ENCODE results near the gene RAPGEFL1. TPM values are rescaled to one million over a fixed set of nuclear protein-coding genes. Genes with fewer than 3 reads are reported as not detected.
A peak's percentile ranks its signal among the peaks of the same experiment; 100 is the strongest.

Gene RAPGEFL1
- total and polyA plus RNA-seq, 2 donors (not counting 1 experiment from before 2014, with no cell fraction given): 3.0 to 5.6 TPM

GRCh38 chr17:40134184-40134583, 43.1 kb upstream of the RAPGEFL1 start:
- Mint-ChIP-seq H3K27ac (peak overlapping the region; percentile 32), H3K4me1 (no peaks in the 10 kb centered on the region), H3K4me3 (no peak overlapping the region), H3K9me3 (ENCODE audit: insufficient read depth) (no peaks in the 10 kb centered on the region), H3K27me3 (no peaks in the 10 kb centered on the region)
- no peaks in the 10 kb centered on the region for H3K9me3 ChIP-seq (ENCODE audit: control extremely low read depth in 1 of 3, control insufficient read depth in 2 of 3, insufficient read depth in 1 of 3, low read length in 2 of 3)
- H2AFZ ChIP-seq (ENCODE audit: insufficient read depth, low read depth, low read length, poor library complexity, severe bottlenecking): no peak overlapping the region
- peaks cover 0 to 67% of the 10 kb centered on the region in 2 experiments for H3K36me3 ChIP-seq (replicated peaks in 1 of 2; ENCODE audit: control extremely low read depth in 1 of 2, control insufficient read depth in 1 of 2, extremely low read depth in 1 of 2, insufficient read depth in 2 of 2, low read length in 1 of 2)
- intact Hi-C loops (cut with micrococcal nuclease): no loop called here
- CTCF ChIA-PET: interaction anchor here (1.2 to 1.5 kb wide), 6 partner anchors 11 to 107 kb away, joined by 3 to 4 read pairs (median 3); no protein-coding TSS in a partner anchor
- H4K20me1 ChIP-seq (ENCODE audit: control insufficient read depth, insufficient read depth, low read length, poor library complexity, severe bottlenecking): no peaks in the 10 kb centered on the region
- no peak overlapping the region for H3K9ac ChIP-seq (ENCODE audit: low read length)
- DNase-seq: no peak
- H3K4me2 ChIP-seq (replicated peaks; ENCODE audit: low read depth, low read length, poor library complexity, severe bottlenecking): no peak overlapping the region
- TF ChIP-seq EZH2 (IDR thresholded peaks at IDR 0.05; ENCODE audit: borderline replicate concordance, insufficient read depth, low read depth, low read length, poor library complexity, severe bottlenecking) (no peak), CTCF (IDR thresholded peaks at IDR 0.05) (no peak)
- H3K27ac ChIP-seq (ENCODE audit: low read length in 2 of 2): peak overlapping the region in 1 of 2 donors; percentile 19
- H3K79me2 ChIP-seq (ENCODE audit: control insufficient read depth, insufficient read depth, low read length): peaks cover 39% of the 10 kb centered on the region
- POLR2A ChIA-PET: no interaction called here
- peaks cover 3 to 6% of the 10 kb centered on the region in 2 donors for H3K4me1 ChIP-seq (ENCODE audit: control insufficient read depth in 2 of 2, insufficient read depth in 2 of 2, low read length in 2 of 2)
- WGBS (ENCODE audit: insufficient coverage): 100% methylated on average over 4 of the region's 7 CpGs
- H3K4me3 ChIP-seq (ENCODE audit: control extremely low read depth in 1 of 5, extremely low read depth in 1 of 5, insufficient read depth in 1 of 5, low read depth in 2 of 5, low read length in 4 of 5): no peak overlapping the region
- no peak for ATAC-seq (ENCODE audit: low read depth)
- H3K27me3 ChIP-seq (replicated peaks in 1 of 4; ENCODE audit: control extremely low read depth in 1 of 4, control insufficient read depth in 3 of 4, insufficient read depth in 4 of 4, low read length in 3 of 4): no peaks in the 10 kb centered on the region

- 100% methylated on average over 3 of the region's 3 CpGs for WGBS (ENCODE audit: insufficient coverage)
- Histone ChIP-seq H3K79me2 (ENCODE audit: control insufficient read depth, insufficient read depth, low read length) (peaks cover 39% of the 10 kb centered on the region), H3K4me3 (ENCODE audit: control extremely low read depth in 1 of 5, extremely low read depth in 1 of 5, insufficient read depth in 1 of 5, low read depth in 2 of 5, low read length in 4 of 5) (no peak overlapping the region), H3K4me2 (replicated peaks; ENCODE audit: low read depth, low read length, poor library complexity, severe bottlenecking) (no peak overlapping the region), H3K36me3 (replicated peaks in 1 of 2; ENCODE audit: control extremely low read depth in 1 of 2, control insufficient read depth in 1 of 2, extremely low read depth in 1 of 2, insufficient read depth in 2 of 2, low read length in 1 of 2) (peaks cover 0 to 52% of the 10 kb centered on the region in 2 experiments), H2AFZ (ENCODE audit: insufficient read depth, low read depth, low read length, poor library complexity, severe bottlenecking) (no peak overlapping the region), H3K4me1 (ENCODE audit: control insufficient read depth in 2 of 2, insufficient read depth in 2 of 2, low read length in 2 of 2) (peaks cover 9 to 14% of the 10 kb centered on the region in 2 donors), H3K9me3 (ENCODE audit: control extremely low read depth in 1 of 3, control insufficient read depth in 2 of 3, insufficient read depth in 1 of 3, low read length in 2 of 3) (no peaks in the 10 kb centered on the region), H3K27ac (ENCODE audit: low read length in 2 of 2) (no peak overlapping the region), H3K27me3 (replicated peaks in 1 of 4; ENCODE audit: control extremely low read depth in 1 of 4, control insufficient read depth in 3 of 4, insufficient read depth in 4 of 4, low read length in 3 of 4) (no peaks in the 10 kb centered on the region), H4K20me1 (ENCODE audit: control insufficient read depth, insufficient read depth, low read length, poor library complexity, severe bottlenecking) (no peaks in the 10 kb centered on the region), H3K9ac (ENCODE audit: low read length) (no peak overlapping the region)
- no peak overlapping the region for H3K4me3 Mint-ChIP-seq
- ChIA-PET CTCF (interaction anchor here (1.5 to 5.0 kb wide), 2 partner anchors 12 to 23 kb away, joined by 4 to 43 read pairs; partner anchors contain the start of gene MSL1), POLR2A (no interaction called here)
- intact Hi-C loops (cut with micrococcal nuclease): no loop called here
- peaks cover 9% of the 10 kb centered on the region for H3K4me1 Mint-ChIP-seq
- H3K27me3 Mint-ChIP-seq: no peaks in the 10 kb centered on the region
- no peak for ATAC-seq (ENCODE audit: low read depth)
- no peak for DNase-seq
- no peaks in the 10 kb centered on the region for H3K9me3 Mint-ChIP-seq (ENCODE audit: insufficient read depth)
- TF ChIP-seq EZH2 (IDR thresholded peaks at IDR 0.05; ENCODE audit: borderline replicate concordance, insufficient read depth, low read depth, low read length, poor library complexity, severe bottlenecking): no peak
- H3K27ac Mint-ChIP-seq: no peak overlapping the region
Measured at GRCh38 chr17:40135817-40136216, 41.5 kb upstream of the RAPGEFL1 start.
